Measurements from ENCODE around the gene ADD1. TPM values are rescaled to one million over a fixed set of nuclear protein-coding genes. Genes with fewer than 3 reads are reported as not detected.

The ADD1 gene
- total RNA-seq, 1 experiment from 2014 or later = 224 TPM

- DNase-seq = peak; percentile 46
- no peaks in the 10 kb centered on the region for H3K27me3 ChIP-seq (ENCODE audit: control insufficient read depth, insufficient read depth, low read length)
- H3K36me3 ChIP-seq (replicated peaks; ENCODE audit: control insufficient read depth, insufficient read depth, low read length) = peaks cover 15% of the 10 kb centered on the region
- H3K4me3 ChIP-seq (ENCODE audit: insufficient read depth, low read depth, low read length) = no peak overlapping the region
Observed at GRCh38 chr4:2925931-2926860, 82.6 kb downstream of the ADD1 start.

DNA sequence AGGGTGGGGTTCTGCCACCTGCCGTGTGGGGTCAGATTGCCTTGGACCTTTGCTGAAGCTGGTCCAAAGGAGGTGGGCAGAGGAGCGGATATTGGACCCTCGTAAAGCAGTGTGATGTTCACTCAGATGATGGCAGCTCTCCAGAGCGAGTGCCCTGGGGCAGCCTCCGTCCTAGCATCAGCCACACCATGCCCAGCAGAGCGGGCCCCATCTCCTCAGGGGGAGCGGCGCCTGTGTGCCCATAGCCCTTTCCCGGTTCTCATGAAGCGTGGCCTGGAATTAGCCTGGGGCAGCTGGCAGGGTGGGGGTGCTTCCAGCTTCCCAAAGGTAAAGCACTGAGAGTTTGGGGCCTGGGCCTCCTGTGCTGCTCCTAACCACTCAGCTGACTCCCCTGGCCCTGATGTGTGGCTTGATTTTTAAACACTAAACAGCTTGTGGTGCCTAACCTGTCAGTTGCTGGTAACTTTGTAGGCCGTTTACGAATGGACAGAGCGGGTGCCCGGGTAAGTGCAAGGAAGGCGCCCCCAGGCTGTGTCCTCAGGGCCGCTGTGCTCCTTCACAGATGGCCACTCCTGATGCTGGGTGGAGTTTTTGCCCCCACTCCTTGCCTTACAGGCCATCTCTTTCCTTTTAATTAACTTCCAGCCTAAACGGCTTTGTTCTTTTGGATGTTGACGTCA is 83.5 kb downstream of the ADD1 start:
- no peaks in the 10 kb centered on the region for H3K27me3 ChIP-seq (ENCODE audit: control insufficient read depth, insufficient read depth, low read length)
- H3K36me3 ChIP-seq (replicated peaks; ENCODE audit: control insufficient read depth, insufficient read depth, low read length) = peaks cover 16% of the 10 kb centered on the region
- DNase-seq = peak; percentile 29
- no peak overlapping the region for H3K4me3 ChIP-seq (ENCODE audit: insufficient read depth, low read depth, low read length)

DNA sequence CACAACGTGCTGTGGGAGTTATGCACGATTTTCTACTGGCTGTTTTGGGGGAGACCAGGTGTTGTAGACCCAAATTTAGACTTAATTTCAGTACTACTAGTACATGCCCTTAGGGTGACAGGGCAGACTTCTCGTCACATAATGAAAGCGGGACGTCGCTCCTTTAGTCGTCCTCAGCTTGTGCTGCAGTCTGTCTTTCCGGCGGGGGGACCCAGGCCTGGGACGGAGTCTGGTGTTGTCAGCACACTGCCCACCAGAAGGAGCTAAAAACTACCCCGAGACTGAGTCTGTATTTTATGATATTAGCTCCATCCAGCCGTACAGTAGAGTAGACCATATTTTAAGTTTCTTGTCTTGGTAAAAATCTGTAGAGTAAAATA is 84.0 kb downstream of the ADD1 start:
- peaks cover 16% of the 10 kb centered on the region for H3K36me3 ChIP-seq (replicated peaks; ENCODE audit: control insufficient read depth, insufficient read depth, low read length)
- DNase-seq = peak; percentile 30
- H3K27me3 ChIP-seq (ENCODE audit: control insufficient read depth, insufficient read depth, low read length) = no peaks in the 10 kb centered on the region
- H3K4me3 ChIP-seq (ENCODE audit: insufficient read depth, low read depth, low read length) = no peak overlapping the region

DNA sequence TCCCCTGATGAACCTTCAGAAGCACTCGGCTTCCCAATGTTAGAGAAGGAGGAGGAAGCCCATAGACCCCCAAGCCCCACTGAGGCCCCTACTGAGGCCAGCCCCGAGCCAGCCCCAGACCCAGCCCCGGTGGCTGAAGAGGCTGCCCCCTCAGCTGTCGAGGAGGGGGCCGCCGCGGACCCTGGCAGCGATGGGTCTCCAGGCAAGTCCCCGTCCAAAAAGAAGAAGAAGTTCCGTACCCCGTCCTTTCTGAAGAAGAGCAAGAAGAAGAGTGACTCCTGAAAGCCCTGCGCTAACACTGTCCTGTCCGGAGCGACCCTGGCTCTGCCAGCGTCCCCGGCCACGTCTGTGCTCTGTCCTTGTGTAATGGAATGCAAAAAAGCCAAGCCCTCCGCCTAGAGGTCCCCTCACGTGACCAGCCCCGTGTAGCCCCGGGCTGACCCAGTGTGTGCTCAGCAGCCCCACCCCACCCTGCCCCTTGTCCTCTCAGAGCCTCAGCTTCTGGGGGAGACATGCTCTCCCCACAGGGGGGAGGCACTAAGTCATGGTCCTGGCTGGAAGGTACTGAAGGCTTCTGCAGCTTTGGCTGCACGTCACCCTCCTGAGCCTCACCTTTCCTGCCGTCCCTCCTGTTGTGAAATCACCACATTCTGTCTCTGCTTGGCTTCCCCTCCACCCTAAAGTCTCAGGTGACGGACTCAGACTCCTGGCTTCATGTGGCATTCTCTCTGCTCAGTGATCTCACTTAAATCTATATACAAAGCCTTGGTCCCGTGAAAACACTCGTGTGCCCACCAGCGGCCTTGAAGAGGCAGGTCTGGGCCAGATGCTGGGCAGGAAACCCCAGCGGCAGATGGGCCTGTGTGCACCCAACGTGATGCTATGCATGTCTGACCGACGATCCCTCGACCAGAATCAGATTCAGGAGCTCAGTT is 84.9 kb downstream of the ADD1 start:
- H3K4me3 ChIP-seq (ENCODE audit: insufficient read depth, low read depth, low read length) = no peak overlapping the region
- peak; percentile 48 for DNase-seq
- peaks cover 16% of the 10 kb centered on the region for H3K36me3 ChIP-seq (replicated peaks; ENCODE audit: control insufficient read depth, insufficient read depth, low read length)
- H3K27me3 ChIP-seq (ENCODE audit: control insufficient read depth, insufficient read depth, low read length) = no peaks in the 10 kb centered on the region

- peak; percentile 37 for DNase-seq
- Histone ChIP-seq H3K36me3 (replicated peaks; ENCODE audit: control insufficient read depth, insufficient read depth, low read length) (peaks cover 16% of the 10 kb centered on the region), H3K27me3 (ENCODE audit: control insufficient read depth, insufficient read depth, low read length) (no peaks in the 10 kb centered on the region), H3K4me3 (ENCODE audit: insufficient read depth, low read depth, low read length) (no peak overlapping the region)
Observed at GRCh38 chr4:2929469-2929868, 85.8 kb downstream of the ADD1 start.

DNA sequence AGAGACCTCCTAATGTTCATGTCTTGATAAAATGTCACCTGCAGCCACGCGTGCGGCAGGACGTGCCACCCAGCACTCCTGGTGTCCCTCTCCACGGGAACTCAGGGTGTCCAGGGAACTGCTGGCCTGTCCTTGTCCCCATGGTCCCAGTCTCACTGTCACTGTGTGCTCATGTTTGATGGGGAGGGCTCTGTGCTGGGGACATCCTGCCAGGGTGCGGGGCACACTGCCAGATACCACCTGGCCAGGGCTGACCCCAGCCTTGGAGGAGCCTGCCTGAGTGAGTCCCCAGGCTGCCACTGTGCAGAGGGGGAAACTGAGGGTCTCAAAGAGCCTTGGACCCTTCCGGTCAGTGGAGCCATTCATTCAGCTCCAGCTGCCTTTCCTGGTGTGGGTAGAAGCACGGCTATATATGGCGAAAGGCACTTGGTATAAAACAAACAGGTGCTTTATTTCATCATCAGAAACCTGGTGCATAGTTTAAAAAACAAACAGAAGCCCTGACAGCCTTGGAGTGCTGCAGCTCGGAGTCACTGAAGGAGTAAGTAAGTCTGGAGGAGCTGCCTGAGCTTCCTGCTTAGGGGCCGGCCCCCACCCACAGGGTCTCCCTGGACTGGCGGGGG is 86.6 kb downstream of the ADD1 start:
- H3K36me3 ChIP-seq (replicated peaks; ENCODE audit: control insufficient read depth, insufficient read depth, low read length) = peaks cover 15% of the 10 kb centered on the region
- H3K4me3 ChIP-seq (ENCODE audit: insufficient read depth, low read depth, low read length) = no peak overlapping the region
- no peak for DNase-seq
- H3K27me3 ChIP-seq (ENCODE audit: control insufficient read depth, insufficient read depth, low read length) = no peaks in the 10 kb centered on the region

GRCh38 chr4:2930758-2931511 is 87.3 kb downstream of the ADD1 start:
- peak; percentile 84 for DNase-seq
- Histone ChIP-seq H3K27me3 (ENCODE audit: control insufficient read depth, insufficient read depth, low read length) (no peaks in the 10 kb centered on the region), H3K36me3 (replicated peaks; ENCODE audit: control insufficient read depth, insufficient read depth, low read length) (peaks cover 15% of the 10 kb centered on the region), H3K4me3 (ENCODE audit: insufficient read depth, low read depth, low read length) (no peak overlapping the region)

DNA sequence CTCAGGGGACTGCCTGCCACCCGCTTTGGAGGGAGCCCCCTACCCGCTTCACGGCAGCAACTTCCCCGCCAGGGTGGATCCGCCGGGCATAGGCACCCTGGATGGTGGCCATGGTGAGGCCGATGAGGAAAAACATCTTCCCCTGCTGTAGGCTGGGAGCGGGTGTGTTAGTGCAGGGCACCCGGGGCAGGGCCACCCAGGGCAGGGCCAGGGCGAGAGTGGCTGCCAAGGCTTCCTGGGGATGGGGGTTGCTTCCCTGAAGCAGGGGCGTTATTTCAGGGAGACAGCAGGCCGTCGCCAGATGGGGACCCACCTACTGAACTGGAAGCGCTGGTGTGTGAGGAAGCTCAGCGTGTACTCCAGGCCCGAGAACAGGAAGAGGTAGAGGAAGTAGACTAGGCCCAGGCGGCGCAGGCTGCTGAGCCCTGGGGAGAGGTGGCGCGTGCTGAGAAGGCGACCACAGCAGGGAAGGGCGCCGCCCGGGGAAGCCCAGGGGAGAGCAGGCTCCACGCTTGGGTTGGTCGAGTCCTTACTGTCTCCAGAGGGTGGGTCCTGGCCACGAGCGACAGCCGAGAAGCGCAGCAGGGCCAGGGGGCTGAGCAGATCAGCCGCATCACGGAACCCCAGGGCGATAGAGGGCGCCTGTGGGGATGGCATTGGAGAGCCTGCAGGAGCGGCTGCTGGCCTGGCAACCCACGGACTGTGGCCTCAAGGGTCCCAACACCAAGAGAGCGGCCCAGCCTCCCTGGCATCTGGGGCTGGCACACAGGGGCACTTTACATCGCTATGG is 88.1 kb downstream of the ADD1 start:
- DNase-seq = peak; percentile 80
- Histone ChIP-seq H3K4me3 (ENCODE audit: insufficient read depth, low read depth, low read length) (no peak overlapping the region), H3K27me3 (ENCODE audit: control insufficient read depth, insufficient read depth, low read length) (no peaks in the 10 kb centered on the region), H3K36me3 (replicated peaks; ENCODE audit: control insufficient read depth, insufficient read depth, low read length) (peaks cover 14% of the 10 kb centered on the region)

GRCh38 chr4:2932321-2932950 is 88.8 kb downstream of the ADD1 start:
- Histone ChIP-seq H3K4me3 (ENCODE audit: insufficient read depth, low read depth, low read length) (no peak overlapping the region), H3K36me3 (replicated peaks; ENCODE audit: control insufficient read depth, insufficient read depth, low read length) (peaks cover 13% of the 10 kb centered on the region), H3K27me3 (ENCODE audit: control insufficient read depth, insufficient read depth, low read length) (no peaks in the 10 kb centered on the region)
- peak; percentile 63 for DNase-seq

DNA sequence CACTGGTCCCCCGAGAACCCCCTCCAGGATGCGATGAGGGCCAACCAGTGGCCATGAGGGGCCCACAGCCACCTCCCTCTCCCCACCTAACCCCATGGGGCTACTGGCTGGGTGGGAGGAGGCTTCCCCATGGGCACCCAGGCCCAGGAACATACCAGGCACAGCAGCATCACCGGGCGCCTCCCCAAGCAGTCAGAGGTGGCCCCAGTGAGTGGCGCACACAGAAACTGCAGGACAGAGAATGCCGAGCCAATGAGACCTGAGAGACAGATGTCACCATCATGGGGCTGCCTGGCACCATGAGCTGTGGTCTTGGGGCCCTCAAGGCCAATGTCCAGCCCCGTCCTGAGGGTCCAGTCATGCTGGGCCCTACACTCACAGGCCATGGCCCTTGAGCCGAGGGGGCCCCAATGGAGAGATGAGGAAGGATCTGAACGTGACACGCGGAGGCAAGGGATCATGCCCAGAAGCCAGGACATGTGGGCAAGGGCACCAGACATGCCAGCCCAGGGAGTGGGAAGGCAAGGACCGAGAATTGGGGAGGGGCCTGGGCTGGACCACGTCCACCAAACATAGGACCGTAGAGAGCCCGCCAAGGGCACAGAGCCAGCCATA is 89.4 kb downstream of the ADD1 start:
- peak; percentile 53 for DNase-seq
- H3K27me3 ChIP-seq (ENCODE audit: control insufficient read depth, insufficient read depth, low read length) = no peaks in the 10 kb centered on the region
- peaks cover 14% of the 10 kb centered on the region for H3K36me3 ChIP-seq (replicated peaks; ENCODE audit: control insufficient read depth, insufficient read depth, low read length)
- H3K4me3 ChIP-seq (ENCODE audit: insufficient read depth, low read depth, low read length) = peak overlapping the region; percentile 64; the same call in 1 of the 2 replicates

DNA sequence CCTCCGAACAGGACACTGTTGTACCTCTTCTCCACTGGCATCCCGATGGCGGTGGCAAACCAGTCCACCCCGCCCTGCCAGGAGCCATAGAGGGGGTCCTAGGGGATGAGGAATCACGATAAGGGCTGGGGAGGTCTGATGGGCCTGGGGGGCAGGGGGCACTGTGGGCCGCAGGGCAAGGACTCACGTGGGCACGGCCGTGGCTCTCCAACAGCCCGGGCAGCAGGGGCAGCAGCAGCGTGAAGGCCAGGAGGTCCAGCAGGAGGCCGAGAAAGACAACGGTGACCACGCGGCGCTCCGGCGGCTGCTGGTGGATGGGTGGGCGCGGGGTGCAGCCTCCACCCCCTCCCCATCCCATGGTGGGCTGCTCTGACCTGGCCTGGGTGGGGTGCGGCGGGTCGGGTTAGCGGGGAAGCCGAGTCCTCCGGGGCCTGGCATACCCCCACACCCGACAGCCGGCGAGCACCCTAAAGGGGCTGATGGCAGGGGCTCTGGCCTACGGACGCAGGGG is 90.0 kb downstream of the ADD1 start:
- peak overlapping the region; percentile 64 for H3K4me3 ChIP-seq (ENCODE audit: insufficient read depth, low read depth, low read length)
- H3K27me3 ChIP-seq (ENCODE audit: control insufficient read depth, insufficient read depth, low read length) = no peaks in the 10 kb centered on the region
- H3K36me3 ChIP-seq (replicated peaks; ENCODE audit: control insufficient read depth, insufficient read depth, low read length) = peaks cover 17% of the 10 kb centered on the region
- peak; percentile 84 for DNase-seq
